ENCODE results near the gene PRXL2A.

- TF ChIP-seq CTCF (IDR thresholded peaks at IDR 0.05; ENCODE audit: poor library complexity) (no peak), EZH2phosphoT487 (IDR thresholded peaks at IDR 0.05; ENCODE audit: low read depth, severe bottlenecking, unreplicated experiment) (no peak), EZH2 (IDR thresholded peaks at IDR 0.05; ENCODE audit: borderline replicate concordance) (no peak)
These were observed 28.6 kb upstream of the PRXL2A start for GRCh38 chr10:80379701-80380100.

All from hepatocyte (in vitro differentiated cells).